Activated B cell treated with CpG ODN at 0.5 μM for 24 hours (primary cell): ENCODE data around the gene REV3L. TPM values are rescaled to one million over a fixed set of nuclear protein-coding genes. Genes with fewer than 3 reads are reported as not detected.

Experiments used
- ATAC-seq: fragments of 200-7000 bp; cut with Tn5 transposase; one replicate; pipeline ENCODE4 v1.10.0; 2021; ENCODE audit warnings: low read depth, mild to moderate bottlenecking, moderate library complexity
- CTCF ChIA-PET: fragments of 350-600 bp; sonication (Branson Sonifier 250); formaldehyde crosslinking; loops from one replicate; lab custom pipeline; 2021; ENCODE audit warnings: antibody characterized with exemption; lab: Charles Lee
- POLR2A ChIA-PET: fragments of 350-600 bp; sonication (Branson Sonifier 250); formaldehyde crosslinking; loops from one replicate; lab custom pipeline; 2021; ENCODE audit warnings: antibody characterized with exemption; lab: Charles Lee
- DNase-seq: peaks from one replicate; pipeline ENCODE4 v3.0.0; 2022
- H3K27ac Mint-ChIP-seq: one replicate; pipeline ENCODE4 v1.8.0; 2020; ENCODE audit warnings: mixed read lengths
- H3K27me3 Mint-ChIP-seq: one replicate; pipeline ENCODE4 v1.8.0; 2021; ENCODE audit warnings: mixed read lengths
- H3K36me3 Mint-ChIP-seq: one replicate; pipeline ENCODE4 v1.8.0; 2021; ENCODE audit warnings: low read depth, mixed read lengths
- H3K4me1 Mint-ChIP-seq: one replicate; pipeline ENCODE4 v1.8.0; 2021; ENCODE audit warnings: mixed read lengths
- H3K4me3 Mint-ChIP-seq: one replicate; pipeline ENCODE4 v1.8.0; 2020; ENCODE audit warnings: mild to moderate bottlenecking, mixed read lengths
- H3K9me3 Mint-ChIP-seq: one replicate; pipeline ENCODE4 v1.8.0; 2020; ENCODE audit warnings: mixed read lengths
- CTCF ChIP-seq: fragments of 200-600 bp; IDR thresholded peaks from one replicate; pipeline ENCODE4 v1.8.0; 2022; ENCODE audit warnings: antibody characterized with exemption, mild to moderate bottlenecking
- intact Hi-C: fragments of 100-400 bp; cut with micrococcal nuclease; formaldehyde crosslinking; loops from one replicate; pipeline ENCODE4 v1.15.1; 2024
- total RNA-seq: library from RNA; stranded (reverse); gene quantifications from 2 replicates; pipeline ENCODE4 v1.2.3, GENCODE V29; 2022

The REV3L gene
- total RNA-seq, 1 donor from 2014 or later: 20.0 TPM

DNA sequence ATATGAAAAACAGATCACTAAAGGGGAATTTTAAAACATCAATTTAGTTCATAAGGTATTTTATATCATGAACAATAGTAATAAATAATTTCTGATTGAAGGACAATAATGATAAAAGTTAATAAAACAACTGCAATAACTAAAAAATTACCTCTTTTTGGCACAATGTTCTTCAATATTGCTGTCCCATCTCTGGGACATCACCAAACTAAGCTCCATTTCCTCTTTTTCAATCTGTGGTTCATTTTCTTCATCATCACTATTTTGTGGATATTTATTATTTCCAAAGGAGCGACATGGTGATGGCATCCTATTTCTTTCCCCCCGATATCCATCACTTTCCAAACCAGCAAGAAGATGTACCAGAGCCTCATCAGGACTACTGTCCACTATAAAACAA lies 103.2 kb downstream of the REV3L start:
- H3K36me3 Mint-ChIP-seq: peaks cover 74% of the 10 kb centered on the region

GRCh38 chr6:111379302-111379701 lies 103.7 kb downstream of the REV3L start:
- no peaks in the 10 kb centered on the region for H3K9me3 Mint-ChIP-seq
- no peaks in the 10 kb centered on the region for H3K27me3 Mint-ChIP-seq
- H3K4me1 Mint-ChIP-seq: no peaks in the 10 kb centered on the region
- TF ChIP-seq CTCF: no peak
- H3K27ac Mint-ChIP-seq: no peak overlapping the region
- DNase-seq: no peak
- no peak for ATAC-seq
- H3K36me3 Mint-ChIP-seq: peaks cover 74% of the 10 kb centered on the region
- POLR2A ChIA-PET: interaction anchor here (0.6 kb wide), 1 partner anchor 104 kb away, joined by 5 read pairs; the partner anchor contains the start of gene REV3L
- CTCF ChIA-PET: no interaction called here
- H3K4me3 Mint-ChIP-seq: no peak overlapping the region
- intact Hi-C loops: no loop called here

More for the DNA sequence above, 103.2 kb downstream of the REV3L start:
- Mint-ChIP-seq H3K4me3 (no peak overlapping the region), H3K4me1 (no peaks in the 10 kb centered on the region), H3K9me3 (no peaks in the 10 kb centered on the region), H3K27me3 (no peaks in the 10 kb centered on the region), H3K27ac (no peak overlapping the region)
- ChIA-PET POLR2A (interaction anchor here (0.6 kb wide), 1 partner anchor 103 kb away, joined by 5 read pairs; the partner anchor contains the start of gene REV3L), CTCF (interaction anchor here (0.6 kb wide), 1 partner anchor 53 kb away, joined by 3 read pairs; no protein-coding TSS in a partner anchor)
- intact Hi-C loops: no loop called here
- no peak for ATAC-seq
- TF ChIP-seq CTCF: no peak
- DNase-seq: no peak

- ATAC-seq (no peak), DNase-seq (no peak)
- Mint-ChIP-seq H3K4me3 (no peak overlapping the region), H3K36me3 (peaks cover 73% of the 10 kb centered on the region), H3K27ac (no peak overlapping the region), H3K9me3 (no peaks in the 10 kb centered on the region), H3K4me1 (no peaks in the 10 kb centered on the region), H3K27me3 (no peaks in the 10 kb centered on the region)
- ChIA-PET POLR2A (no interaction called here), CTCF (interaction anchor here (1.2 kb wide), 1 partner anchor 101 kb away, joined by 4 read pairs; no protein-coding TSS in a partner anchor)
- no peak for TF ChIP-seq CTCF
- intact Hi-C loops: no loop called here
Measured at GRCh38 chr6:111377558-111378120, 105.4 kb downstream of the REV3L start.

GRCh38 chr6:111367393-111368088 lies 115.5 kb downstream of the REV3L start:
- POLR2A ChIA-PET: interaction anchor here (0.5 kb wide), 1 partner anchor 48 kb away, joined by 8 read pairs; no protein-coding TSS in a partner anchor
- no peaks in the 10 kb centered on the region for H3K4me1 Mint-ChIP-seq

More at GRCh38 chr6:111367393-111368088, 115.5 kb downstream of the REV3L start:
- TF ChIP-seq CTCF: no peak
- intact Hi-C loops: loop anchor here (10.0 kb wide), 1 partner anchor 677 kb away; no protein-coding TSS in a partner anchor
- Mint-ChIP-seq H3K4me3 (no peak overlapping the region), H3K9me3 (no peaks in the 10 kb centered on the region), H3K27ac (no peak overlapping the region), H3K36me3 (peaks cover 32% of the 10 kb centered on the region), H3K27me3 (no peaks in the 10 kb centered on the region)
- ATAC-seq (no peak), DNase-seq (no peak)
- CTCF ChIA-PET: interaction anchor here (2.2 kb wide), 1 partner anchor 111 kb away, joined by 10 read pairs; no protein-coding TSS in a partner anchor
